Small intestine (tissue), 7 donors: ENCODE data around the gene FRY. TPM values are rescaled to one million over a fixed set of nuclear protein-coding genes. Genes with fewer than 3 reads are reported as not detected.

Experiments
- DNase-seq, 2 donors: peaks; one replicate each; pipeline versions ENCODE4 v3.0.0 to v3.0.0-alpha.2; 2013
- FAIRE-seq: peaks from 2 replicates; lab custom pipeline; 2012; peaks lifted over from hg19 to GRCh38; lab: Jason Lieb, UNC
- H3K27ac ChIP-seq, 3 donors: one replicate each; pipeline ENCODE4 v1.5.1; 2013; ENCODE audit warnings: low read length in 2 of 3, mild to moderate bottlenecking in 2 of 3, control low read depth in 1 of 3, inconsistent platforms in 1 of 3, low read depth in 1 of 3, moderate library complexity in 1 of 3
- H3K27me3 ChIP-seq, 3 donors: one replicate each; pipeline ENCODE4 v1.6.1; 2013; ENCODE audit warnings: low read length in 3 of 3, inconsistent platforms in 1 of 3; ENCODE audit not compliant: control insufficient read depth in 3 of 3, insufficient read depth in 3 of 3
- H3K36me3 ChIP-seq, 3 donors: one replicate each; pipeline ENCODE4 v1.6.1; 2013; ENCODE audit warnings: low read length in 3 of 3, inconsistent platforms in 1 of 3, low read depth in 1 of 3, mild to moderate bottlenecking in 1 of 3, moderate library complexity in 1 of 3; ENCODE audit not compliant: control insufficient read depth in 3 of 3, insufficient read depth in 2 of 3
- H3K4me1 ChIP-seq, 3 donors: one replicate each; pipeline ENCODE4 v1.6.1; 2013; ENCODE audit warnings: low read length in 2 of 3, inconsistent platforms in 1 of 3, low read depth in 1 of 3, mild to moderate bottlenecking in 1 of 3, moderate library complexity in 1 of 3; ENCODE audit not compliant: control insufficient read depth in 3 of 3, insufficient read depth in 2 of 3
- H3K4me3 ChIP-seq, 3 donors: one replicate each; pipeline ENCODE4 v1.5.1; 2013; ENCODE audit warnings: low read length in 3 of 3, control low read depth in 1 of 3, inconsistent platforms in 1 of 3, low read depth in 1 of 3, mild to moderate bottlenecking in 1 of 3, moderate library complexity in 1 of 3
- H3K9me3 ChIP-seq, 2 donors: one replicate each; pipeline ENCODE4 v1.6.1; 2013; ENCODE audit warnings: low read depth in 1 of 2, low read length in 1 of 2; ENCODE audit not compliant: control insufficient read depth in 2 of 2, insufficient read depth in 1 of 2
- WGBS, 3 donors: extraction: QIAGEN DNeasy Blood & Tissue Kit; methylation state at CpG; one replicate each; pipeline ENCODE4 v1.1.7; 2013; 5-methylcytosine and 5-hydroxymethylcytosine counted together
- polyA plus RNA-seq, 4 donors: library from polyadenylated mRNA; stranded (reverse) in 3 of 4; unstranded in 1 of 4; fragments of 200-250 nt in 3 of 4; fragments of 120-200 nt in 1 of 4; gene quantifications; one replicate each; pipeline versions ENCODE4 v1.2.1 to v1.2.3, GENCODE V29; 2013
- donor health status: healthy with polysubstance abuse.
- donor health status: control.
- donor health status: control.
- donor health status: Bipolar disorder and iron deficiency.
- donor health status: healthy.

The FRY gene
- polyA plus RNA-seq, 4 donors: 2.0 to 13.6 (median 3.6) TPM

GRCh38 chr13:32330441-32330840 is 298.9 kb downstream of the FRY start:
- FAIRE-seq: no peak
- Histone ChIP-seq H3K4me3 (no peak overlapping the region), H3K4me1 (no peaks in the 10 kb centered on the region), H3K27me3 (no peaks in the 10 kb centered on the region), H3K27ac (no peak overlapping the region), H3K36me3 (no peaks in the 10 kb centered on the region), H3K9me3 (no peaks in the 10 kb centered on the region)
- DNase-seq: no peak
- WGBS, 3 donors: 94 to 97% (median 96%) methylated on average over 2 of the region's 2 CpGs

GRCh38 chr13:32334671-32335070 is 303.1 kb downstream of the FRY start:
- WGBS, 3 donors: 88 to 97% (median 93%) methylated on average over 2 of the region's 2 CpGs
- Histone ChIP-seq H3K4me3 (no peak overlapping the region), H3K36me3 (peaks cover 0 to 3% (median 1%) of the 10 kb centered on the region in 3 donors), H3K4me1 (no peaks in the 10 kb centered on the region), H3K27me3 (no peaks in the 10 kb centered on the region), H3K27ac (no peak overlapping the region), H3K9me3 (peaks cover 0 to 3% of the 10 kb centered on the region in 2 donors)
- FAIRE-seq: no peak
- DNase-seq: no peak

- Histone ChIP-seq H3K36me3 (peaks cover 0 to under 1% (median 0%) of the 10 kb centered on the region in 3 donors), H3K9me3 (peaks cover 0 to 3% of the 10 kb centered on the region in 2 donors), H3K27me3 (no peaks in the 10 kb centered on the region), H3K27ac (no peak overlapping the region), H3K4me3 (no peak overlapping the region), H3K4me1 (no peaks in the 10 kb centered on the region)
- DNase-seq (no peak), FAIRE-seq (no peak)
- 85 to 95% (median 94%) methylated on average over 3 of the region's 3 CpGs for WGBS, 3 donors
Observed at GRCh38 chr13:32340914-32341313, 309.3 kb downstream of the FRY start.

GRCh38 chr13:32347651-32348050 is 316.1 kb downstream of the FRY start:
- Histone ChIP-seq H3K4me3 (no peak overlapping the region), H3K27ac (no peak overlapping the region), H3K36me3 (peaks cover 0 to 6% (median 0%) of the 10 kb centered on the region in 3 donors), H3K4me1 (no peaks in the 10 kb centered on the region), H3K27me3 (no peaks in the 10 kb centered on the region), H3K9me3 (no peaks in the 10 kb centered on the region)
- 56 to 93% (median 91%) methylated on average over 1 of the region's 1 CpG for WGBS, 3 donors
- no peak for DNase-seq
- FAIRE-seq: no peak
